GM13977 (cell line): ENCODE data around the gene MGLL.

Experiments used
- DNase-seq: peaks from one replicate; pipeline ENCODE4 v3.0.0; 2012; ENCODE audit warnings: low spot score
- in situ Hi-C: fragments of 300-500 bp; cut with MboI; formaldehyde crosslinking; loops from one replicate; pipeline ENCODE4 v1.12.0; 2022; ENCODE audit warnings: low sequenced_read_pairs, low pct_unique_long_range_greater_than_20kb, mixed read lengths, inconsistent platforms; ENCODE audit not compliant: unreplicated experiment
- TF ChIP-seq, protein P1 (sequence below): IDR thresholded peaks from 2 replicates; pipeline ENCODE4 v1.5.1; 2012; ENCODE audit warnings: mild to moderate bottlenecking, control low read depth; ENCODE audit not compliant: insufficient read depth; ENCODE audit errors: extremely low read depth, missing control alignments

Gene MGLL

DNA sequence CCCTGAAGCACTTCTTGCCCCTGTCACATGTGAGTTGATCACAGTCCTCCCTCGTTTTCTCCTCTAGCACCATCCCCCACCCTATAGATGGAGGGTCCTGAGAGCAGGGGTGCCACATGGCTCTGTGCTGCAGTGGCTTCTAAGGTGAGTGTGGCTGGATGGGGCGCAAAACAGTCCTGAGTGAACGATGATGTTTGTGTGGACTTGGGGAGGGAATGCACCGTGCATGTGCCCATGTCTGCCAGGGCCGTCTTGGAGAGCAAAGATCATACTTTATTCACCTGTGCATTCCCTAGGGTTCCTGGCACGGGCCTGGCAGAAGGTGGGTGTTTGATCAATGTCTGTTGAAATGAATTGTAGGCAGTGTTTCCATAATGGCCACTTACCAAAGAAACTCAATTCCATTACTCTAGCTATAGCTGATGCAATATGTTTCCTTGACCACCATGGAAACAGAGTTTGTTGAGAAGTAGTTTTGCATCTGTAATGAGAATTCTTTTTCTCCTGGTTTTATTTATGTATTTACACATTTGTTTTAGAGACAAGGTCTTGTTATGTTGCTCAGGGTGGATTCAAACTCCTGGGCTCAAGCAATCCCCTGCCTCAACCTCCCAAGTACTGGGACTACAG is 91.5 kb downstream of the MGLL start:
- TF ChIP-seq, protein P1, sequence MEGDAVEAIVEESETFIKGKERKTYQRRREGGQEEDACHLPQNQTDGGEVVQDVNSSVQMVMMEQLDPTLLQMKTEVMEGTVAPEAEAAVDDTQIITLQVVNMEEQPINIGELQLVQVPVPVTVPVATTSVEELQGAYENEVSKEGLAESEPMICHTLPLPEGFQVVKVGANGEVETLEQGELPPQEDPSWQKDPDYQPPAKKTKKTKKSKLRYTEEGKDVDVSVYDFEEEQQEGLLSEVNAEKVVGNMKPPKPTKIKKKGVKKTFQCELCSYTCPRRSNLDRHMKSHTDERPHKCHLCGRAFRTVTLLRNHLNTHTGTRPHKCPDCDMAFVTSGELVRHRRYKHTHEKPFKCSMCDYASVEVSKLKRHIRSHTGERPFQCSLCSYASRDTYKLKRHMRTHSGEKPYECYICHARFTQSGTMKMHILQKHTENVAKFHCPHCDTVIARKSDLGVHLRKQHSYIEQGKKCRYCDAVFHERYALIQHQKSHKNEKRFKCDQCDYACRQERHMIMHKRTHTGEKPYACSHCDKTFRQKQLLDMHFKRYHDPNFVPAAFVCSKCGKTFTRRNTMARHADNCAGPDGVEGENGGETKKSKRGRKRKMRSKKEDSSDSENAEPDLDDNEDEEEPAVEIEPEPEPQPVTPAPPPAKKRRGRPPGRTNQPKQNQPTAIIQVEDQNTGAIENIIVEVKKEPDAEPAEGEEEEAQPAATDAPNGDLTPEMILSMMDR, result no peak
- DNase-seq, result no peak
- in situ Hi-C loops, result no loop called here

DNA sequence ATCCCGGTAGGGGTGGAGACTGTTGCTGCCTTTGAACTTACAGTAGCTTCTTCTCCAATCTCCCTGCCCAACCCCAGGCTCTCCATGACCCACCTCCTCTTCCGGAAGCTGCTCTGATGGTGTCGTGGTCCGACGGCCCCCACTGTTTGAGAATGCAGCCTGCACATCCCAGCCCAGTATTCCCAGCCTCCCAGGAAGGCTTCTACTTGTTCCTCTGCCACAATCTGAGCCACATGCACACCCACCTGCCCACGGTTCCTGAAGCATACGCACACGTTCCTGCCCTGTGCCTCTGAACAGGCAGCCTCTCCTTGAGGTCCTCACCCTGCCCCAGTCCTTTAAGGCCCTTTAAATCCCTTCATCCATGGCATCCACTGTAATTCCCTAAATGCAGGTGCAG is 92.1 kb downstream of the MGLL start:
- in situ Hi-C loops, result no loop called here
- DNase-seq, result no peak

DNA sequence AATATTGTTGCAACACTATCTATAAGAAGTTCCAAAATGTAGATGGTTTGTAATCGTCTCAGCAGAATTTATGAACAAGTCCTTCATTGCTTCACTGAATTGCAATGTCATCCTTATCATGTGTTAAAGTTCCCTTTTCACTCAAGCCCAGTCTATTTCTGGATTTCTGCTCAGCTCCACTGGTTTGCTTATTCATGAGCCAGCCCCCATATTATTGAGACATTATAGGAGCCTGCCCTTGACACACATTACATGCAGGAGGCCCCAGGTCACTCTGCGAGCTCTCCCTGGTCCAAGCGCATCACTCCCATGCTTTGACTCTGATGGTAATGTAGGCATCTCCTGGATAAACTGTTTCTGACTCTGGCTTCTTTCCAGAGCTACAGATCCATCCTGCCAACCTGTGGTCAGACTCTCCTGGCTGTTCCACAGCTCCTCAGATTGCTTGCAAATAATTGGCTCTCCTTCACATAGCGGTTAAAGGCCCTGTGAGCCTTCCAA is 92.7 kb downstream of the MGLL start:
- no peak for DNase-seq
- in situ Hi-C loops, result no loop called here
- TF ChIP-seq, protein P1, result no peak

More for the DNA sequence above, 92.1 kb downstream of the MGLL start:
- TF ChIP-seq, protein P1, result no peak

DNA sequence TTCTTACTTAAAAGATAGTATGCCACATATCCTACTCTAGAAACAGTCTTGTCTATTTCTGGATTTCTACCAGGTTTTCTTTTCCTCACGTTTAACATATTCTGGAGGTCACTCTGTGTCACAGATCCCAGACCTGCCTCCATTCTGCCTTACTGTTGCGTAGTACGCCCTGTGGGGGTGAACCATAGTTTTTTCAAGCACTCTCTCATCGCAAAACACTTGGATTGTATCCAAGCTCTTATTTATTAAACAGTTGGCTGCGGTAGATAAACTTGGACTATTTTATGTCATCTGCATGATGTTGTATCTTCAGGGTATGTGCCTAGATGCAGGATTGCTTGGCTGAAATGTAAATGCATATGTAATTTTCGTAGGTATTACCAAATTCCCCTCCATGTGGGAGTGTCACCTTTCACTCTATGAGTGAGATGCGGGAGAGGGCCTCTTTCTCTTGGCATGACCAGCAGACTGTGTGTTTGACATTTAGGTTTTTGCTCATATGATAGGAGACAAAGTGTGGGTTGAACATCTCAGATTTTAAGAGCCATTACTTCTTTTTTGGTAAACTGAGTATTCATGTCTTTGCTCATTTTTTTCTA is 93.8 kb downstream of the MGLL start:
- TF ChIP-seq, protein P1, result no peak
- no peak for DNase-seq
- in situ Hi-C loops, result no loop called here

DNA sequence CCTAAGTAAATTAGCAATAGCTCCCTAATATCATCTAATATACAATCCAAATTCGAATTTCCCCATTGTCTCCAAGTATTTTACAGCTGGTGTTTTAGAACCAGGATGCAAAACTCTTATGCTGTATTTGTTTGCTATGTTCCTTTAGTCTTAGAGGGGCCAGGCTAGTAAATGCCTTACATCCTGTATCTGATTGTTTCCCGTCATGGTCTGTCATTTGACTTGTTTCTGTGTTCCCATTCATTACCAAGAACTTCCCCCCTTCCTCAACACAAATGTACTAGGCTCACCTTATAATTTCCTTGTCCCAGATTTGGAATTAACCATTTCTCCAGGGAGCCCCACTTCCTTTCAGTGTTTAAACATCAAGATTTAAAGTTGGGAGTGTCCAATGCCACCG is 95.4 kb downstream of the MGLL start:
- DNase-seq, result no peak
- in situ Hi-C loops, result no loop called here
- TF ChIP-seq, protein P1, result no peak

DNA sequence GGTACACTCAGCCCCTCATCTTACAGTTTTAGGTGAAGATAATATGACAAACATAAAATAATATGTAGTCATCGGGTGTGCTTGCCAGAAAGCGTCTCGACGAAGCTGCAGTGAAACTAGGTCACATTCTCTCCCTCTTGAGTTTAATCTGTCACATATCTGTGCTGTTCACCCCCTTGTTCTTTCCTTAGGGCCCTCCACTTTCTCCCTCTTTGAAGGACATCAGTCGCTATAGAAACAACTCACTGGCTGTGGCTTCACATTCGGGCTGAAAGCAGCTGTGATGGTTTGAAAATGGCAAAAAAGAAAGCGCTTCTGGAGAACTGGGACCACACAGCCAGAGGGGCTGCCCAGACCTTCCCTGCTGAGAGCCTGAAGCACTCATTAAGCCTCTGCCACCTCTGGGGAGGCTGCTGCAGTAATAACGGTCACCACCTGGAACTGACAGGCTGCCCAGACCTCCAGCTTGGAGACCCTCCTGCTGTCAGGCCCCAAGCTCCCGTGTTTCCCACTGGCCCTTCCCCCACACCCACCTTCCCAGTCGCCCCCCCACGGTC is 99.2 kb downstream of the MGLL start:
- in situ Hi-C loops, result no loop called here
- TF ChIP-seq, protein P1, result no peak
- DNase-seq, result no peak
